Astrocyte of the cerebellum (primary cell): ENCODE measurements around the gene RABEP2.

Experiments used
- DNase-seq: peaks from one replicate; pipeline ENCODE4 v3.0.0-alpha.2; 2011; ENCODE audit warnings: low read depth
- H3K4me3 ChIP-seq: 2 replicates; pipeline ENCODE4 v1.5.1; 2011; ENCODE audit warnings: mild to moderate bottlenecking, low read depth, low read length, moderate library complexity
- CTCF ChIP-seq: IDR thresholded peaks from 2 replicates; pipeline ENCODE4 v1.5.1; 2012; ENCODE audit warnings: low read length, low read depth, moderate library complexity, mild to moderate bottlenecking; ENCODE audit errors: missing control alignments
- in situ Hi-C: cut with HindIII; loops from 2 replicates; pipeline ENCODE4 v1.10.0; 2017; ENCODE audit warnings: low sequenced_read_pairs

RABEP2 gene

GRCh38 chr16:28915181-28915580 lies 9.9 kb downstream of the RABEP2 start:
- no peak for TF ChIP-seq CTCF
- DNase-seq: no peak
- in situ Hi-C loops: no loop called here

GRCh38 chr16:28913946-28914724 lies 10.9 kb downstream of the RABEP2 start:
- no peak for TF ChIP-seq CTCF
- DNase-seq: no peak
- no peak overlapping the region for H3K4me3 ChIP-seq
- in situ Hi-C loops: no loop called here

More at GRCh38 chr16:28915181-28915580, 9.9 kb downstream of the RABEP2 start:
- no peak overlapping the region for H3K4me3 ChIP-seq

- TF ChIP-seq CTCF: no peak
- no peak for DNase-seq
- in situ Hi-C loops: no loop called here
- no peak overlapping the region for H3K4me3 ChIP-seq
Measured at GRCh38 chr16:28912558-28912957, 12.5 kb downstream of the RABEP2 start.

GRCh38 chr16:28910086-28911031 lies 14.7 kb downstream of the RABEP2 start:
- no peak for DNase-seq
- in situ Hi-C loops: no loop called here
- no peak overlapping the region for H3K4me3 ChIP-seq
- no peak for TF ChIP-seq CTCF

- in situ Hi-C loops: no loop called here
- no peak for TF ChIP-seq CTCF
- no peak overlapping the region for H3K4me3 ChIP-seq
- no peak for DNase-seq
Measured at GRCh38 chr16:28905800-28906372, 19.2 kb downstream of the RABEP2 start.

- DNase-seq: no peak
- in situ Hi-C loops: no loop called here
- no peak for TF ChIP-seq CTCF
- no peak overlapping the region for H3K4me3 ChIP-seq
Measured at GRCh38 chr16:28905229-28905754, 19.7 kb downstream of the RABEP2 start.
